ENCODE data around the gene AMER2.
A peak's percentile ranks its signal among the peaks of the same experiment; 100 is the strongest.

AMER2 gene, protein sequence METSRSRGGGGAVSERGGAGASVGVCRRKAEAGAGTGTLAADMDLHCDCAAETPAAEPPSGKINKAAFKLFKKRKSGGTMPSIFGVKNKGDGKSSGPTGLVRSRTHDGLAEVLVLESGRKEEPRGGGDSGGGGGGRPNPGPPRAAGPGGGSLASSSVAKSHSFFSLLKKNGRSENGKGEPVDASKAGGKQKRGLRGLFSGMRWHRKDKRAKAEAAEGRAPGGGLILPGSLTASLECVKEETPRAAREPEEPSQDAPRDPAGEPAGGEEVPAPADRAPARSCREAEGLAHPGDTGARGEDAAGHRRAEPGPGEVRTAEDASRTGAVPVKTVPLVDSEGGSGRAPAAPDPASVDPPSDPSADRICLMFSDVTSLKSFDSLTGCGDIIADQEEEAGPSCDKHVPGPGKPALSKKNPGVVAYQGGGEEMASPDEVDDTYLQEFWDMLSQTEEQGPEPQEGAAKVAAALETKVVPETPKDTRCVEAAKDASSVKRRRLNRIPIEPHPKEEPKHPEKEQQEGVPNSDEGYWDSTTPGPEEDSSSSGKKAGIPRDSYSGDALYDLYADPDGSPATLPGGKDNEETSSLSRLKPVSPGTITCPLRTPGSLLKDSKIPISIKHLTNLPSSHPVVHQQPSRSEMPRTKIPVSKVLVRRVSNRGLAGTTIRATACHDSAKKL

DNA sequence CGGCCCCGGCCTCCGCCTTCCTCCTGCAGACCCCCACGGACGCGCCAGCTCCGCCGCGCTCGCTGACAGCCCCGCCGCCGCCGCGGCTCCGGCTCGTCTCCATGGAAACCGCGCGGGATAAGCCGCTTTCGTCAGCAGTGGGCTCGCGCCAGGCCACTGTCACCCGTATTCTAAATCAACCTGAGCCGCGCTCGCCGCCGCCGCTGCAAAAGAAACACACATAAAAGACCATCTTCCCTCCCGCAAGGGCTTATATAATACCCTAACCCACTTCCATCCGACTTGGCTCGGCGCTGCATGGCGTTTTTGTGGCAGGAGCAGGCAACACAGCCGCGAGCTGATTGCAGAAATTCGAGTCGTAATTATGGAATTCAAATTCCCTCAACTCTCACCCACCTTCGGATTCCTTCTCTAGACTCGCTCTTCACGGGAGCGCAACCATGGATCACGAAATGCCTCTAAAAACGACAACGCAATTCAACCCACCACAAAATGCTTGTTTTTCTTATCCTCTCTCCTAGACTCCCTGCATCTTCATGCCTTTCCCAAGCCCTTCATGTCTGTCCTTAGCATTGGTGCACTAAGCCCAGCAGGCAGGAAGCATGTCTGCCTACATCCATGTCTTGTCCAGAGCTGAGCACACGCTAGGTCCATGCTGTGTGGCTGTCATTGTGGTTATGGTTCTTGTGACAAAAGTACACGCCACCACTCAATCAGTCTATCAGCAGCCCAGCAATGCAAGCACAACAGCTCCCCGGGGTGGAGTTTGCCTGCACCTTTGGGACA, at the start of gene AMER2:
Gene AMER2 (minus strand): TSS at position 772 of the 786 bp plus-strand sequence. CDS start 669 bp downstream, at position 103.
- peak in 50 of 51 donors; percentile 34 to 92 (median 79) for DNase-seq

DNA sequence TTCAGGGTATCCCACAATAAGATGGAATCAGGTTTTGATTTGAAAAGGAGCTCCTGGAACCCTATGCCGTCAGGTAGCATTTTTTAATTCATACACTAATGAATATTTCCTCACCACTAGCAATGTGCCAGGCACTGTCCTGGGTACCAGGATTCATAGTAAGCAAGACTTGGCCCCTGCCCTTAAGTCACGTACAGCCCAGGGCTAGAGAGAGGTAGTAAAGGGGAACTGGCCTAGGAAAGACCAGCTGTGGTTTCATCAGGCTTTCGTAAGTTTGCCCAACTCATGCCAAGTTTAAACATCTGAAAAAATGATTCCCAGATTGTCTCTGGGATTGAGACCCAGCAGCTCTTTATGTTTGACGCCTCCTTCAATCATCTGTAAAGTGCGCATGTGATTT, 45.9 kb upstream of the AMER2 start:
- DNase-seq = no peak

DNA sequence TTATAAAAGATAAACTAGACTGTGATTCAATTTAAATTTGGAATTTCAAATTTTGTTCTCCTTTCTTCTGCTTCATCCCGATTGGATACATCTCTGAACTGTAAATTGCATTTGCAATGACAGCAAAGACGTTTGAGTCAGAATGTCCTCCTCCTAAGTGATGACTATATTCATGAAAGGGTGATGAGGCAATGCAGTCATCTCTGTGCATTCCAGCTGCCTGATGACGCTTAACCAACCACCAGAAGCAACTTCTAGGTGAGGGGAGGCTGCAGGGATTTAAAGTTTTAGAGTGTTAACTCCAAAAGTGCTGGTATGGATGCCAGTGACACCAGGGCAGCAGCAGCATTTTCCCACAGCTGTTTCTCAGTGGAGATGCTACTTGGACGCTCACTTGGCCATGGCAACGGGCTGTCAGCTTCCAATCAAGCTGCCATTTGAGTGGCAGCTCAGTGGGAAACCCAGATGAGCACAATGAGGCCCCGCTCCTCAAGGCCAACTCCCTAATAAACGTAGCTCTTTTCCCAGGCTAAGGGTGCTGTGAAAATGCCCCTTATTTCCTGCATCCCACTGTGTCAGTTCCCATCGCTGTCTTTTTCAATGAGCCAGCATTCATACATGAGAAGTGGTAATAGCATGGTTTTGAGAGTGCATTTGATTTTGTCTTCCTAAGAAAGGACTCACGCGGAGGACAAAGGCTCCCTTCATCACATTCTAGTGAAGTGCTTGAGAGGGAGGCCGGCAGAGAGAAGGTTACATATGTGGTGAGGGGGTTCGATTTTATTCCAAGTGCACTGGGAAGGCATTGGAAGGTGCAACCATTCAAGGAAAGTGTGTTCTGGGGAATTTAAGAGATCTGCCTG, 45.2 kb upstream of the AMER2 start:
- DNase-seq = no peak

DNA sequence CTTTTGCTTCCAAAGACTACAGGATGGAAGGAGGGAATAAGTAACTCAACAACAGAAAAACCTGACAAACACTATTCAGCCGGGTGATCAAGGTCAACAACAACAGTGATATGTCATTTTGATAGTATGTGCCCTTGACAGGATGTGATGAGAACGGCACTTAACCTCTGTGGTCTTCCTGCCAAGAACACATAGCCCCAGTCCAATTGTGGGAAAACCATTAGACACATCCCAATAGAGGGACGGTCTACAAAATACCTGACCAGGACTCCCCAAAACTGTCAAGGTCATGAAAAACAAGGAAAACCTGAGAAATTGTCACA, 43.1 kb upstream of the AMER2 start:
- DNase-seq = no peak

DNA sequence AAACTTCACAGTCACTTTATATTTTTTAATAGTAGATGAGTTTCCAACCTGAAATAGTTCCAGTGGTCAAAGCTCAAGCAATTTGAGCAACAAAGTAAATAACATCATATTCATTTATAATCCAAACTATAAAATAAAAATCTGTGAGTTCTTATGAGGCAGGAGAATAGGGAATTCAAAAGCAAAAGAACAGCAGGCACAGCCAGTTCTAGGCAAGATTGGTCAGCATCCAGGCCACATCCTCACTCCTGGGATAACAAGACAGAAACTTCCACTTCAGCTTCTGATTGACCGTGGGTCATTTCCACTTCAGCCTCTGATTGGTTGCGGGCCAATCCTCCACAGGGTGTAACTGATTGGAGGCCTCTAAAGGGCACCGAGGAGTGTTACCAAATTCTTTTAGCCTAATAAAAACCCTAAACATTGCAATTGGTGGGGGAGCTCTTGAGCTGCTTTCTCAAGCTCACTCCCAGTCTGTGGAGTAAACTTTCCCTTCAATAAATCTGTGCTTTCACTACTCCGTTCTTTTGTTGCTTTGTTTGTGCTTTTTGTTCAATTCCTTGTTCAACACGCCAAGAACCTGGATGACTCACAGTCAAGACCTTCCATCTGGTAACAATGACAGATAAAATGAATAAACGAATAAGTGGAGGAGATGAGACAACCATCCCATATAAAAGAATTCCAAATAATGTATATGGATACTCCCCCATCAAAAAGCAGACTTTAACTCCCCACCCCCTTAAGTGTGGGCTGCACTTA, 42.6 kb upstream of the AMER2 start:
- peak in 4 of 51 donors; percentile 9 to 18 (median 17) for DNase-seq

DNA sequence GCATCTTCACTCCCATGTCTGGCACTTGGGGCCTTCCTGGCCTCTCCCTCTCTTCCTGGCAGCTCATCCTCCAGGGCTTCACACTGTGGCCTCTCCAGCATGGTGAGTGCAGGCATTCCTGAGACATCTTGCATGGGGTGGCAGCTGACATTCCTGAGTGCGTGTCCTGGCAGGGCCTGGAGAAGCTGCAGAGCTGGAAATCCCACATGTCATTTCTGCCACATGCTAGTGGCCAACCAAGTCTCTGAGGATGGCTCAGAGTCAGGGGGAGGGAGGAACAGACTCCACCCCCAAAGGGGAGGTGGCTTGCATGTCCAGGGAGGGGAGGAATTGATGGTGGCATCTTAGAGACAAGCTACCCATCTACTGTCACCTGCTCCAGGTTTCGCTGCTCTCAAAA, 41.6 kb upstream of the AMER2 start:
- DNase-seq = no peak

DNA sequence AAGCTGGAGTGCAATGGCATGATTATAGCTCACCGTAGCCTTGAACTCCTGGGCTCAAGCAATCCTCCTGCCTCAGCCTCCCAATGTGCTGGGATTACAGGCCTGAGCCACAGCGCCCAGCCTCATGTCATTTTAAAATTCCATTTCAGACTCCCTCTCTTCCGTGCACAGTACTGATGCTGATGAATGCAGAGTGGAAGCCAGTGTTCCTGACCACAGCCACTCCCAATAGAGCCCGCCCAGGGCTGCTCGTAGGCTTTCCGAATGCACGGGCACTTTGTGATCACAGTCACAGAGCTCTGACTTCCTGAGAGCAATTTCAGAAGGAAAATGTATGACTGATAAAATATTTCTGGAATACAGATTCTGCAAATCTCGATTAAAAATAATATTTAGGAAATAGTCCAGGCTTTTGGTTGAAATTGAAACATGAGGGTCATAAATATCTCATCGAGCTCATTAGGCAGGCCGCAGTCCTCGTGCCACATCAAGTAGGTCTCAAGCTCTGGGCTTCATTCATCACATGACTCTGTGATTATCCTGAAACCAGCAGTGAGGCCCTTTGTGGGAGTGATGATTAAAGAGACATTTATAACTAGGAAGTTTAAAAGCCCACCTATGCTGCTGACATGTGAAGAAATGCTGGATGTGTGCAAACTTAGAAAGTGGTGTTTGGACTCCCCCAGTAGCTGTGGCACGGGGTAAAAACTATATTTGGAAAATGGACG, 38.9 kb upstream of the AMER2 start:
- peak in 1 of 51 donors; percentile 25 for DNase-seq

DNA sequence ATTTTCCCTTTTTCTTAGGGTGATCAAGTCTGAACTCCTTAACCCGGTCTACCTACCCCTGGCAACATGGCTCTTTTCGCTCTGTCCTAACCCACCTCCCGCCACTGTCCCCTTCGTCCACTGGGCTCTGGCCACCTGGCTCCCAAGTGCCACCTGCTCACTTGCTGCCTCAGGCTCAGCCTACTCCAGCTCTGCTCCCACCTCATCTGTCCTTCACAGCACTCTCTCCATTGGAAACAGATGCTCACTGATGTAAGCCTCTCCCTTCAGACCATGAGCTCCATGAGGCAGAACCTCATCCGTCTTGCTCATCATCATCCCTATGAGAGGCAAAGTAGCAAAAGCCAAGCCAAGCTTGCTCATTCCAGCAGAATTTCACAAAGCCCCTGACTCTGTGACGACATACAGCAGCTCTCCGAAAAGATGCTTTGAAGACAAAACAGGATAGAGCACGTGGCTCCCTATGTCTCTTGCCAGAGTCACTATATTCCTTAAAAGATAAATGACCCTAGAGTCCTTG, 35.3 kb upstream of the AMER2 start:
- no peak for DNase-seq

DNA sequence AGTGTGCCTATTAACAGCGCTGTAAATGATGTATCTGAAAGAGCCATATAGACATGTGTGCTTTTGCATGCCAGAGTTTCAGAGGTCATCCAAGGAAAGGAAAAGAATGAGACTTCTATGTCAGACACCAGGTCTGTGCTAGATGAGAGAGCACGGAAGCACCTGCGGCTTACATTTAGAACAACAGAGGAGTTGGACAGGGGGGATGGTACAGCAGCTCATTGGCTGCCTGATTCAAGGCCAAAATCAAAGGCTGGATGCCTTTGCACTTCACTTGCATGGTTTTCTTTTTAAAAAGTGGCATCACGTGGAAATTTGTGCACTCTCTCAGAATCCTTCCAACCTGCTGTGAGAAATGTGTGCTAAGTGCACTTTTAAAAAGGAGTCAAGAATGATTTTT, 32.8 kb upstream of the AMER2 start:
- no peak for DNase-seq

DNA sequence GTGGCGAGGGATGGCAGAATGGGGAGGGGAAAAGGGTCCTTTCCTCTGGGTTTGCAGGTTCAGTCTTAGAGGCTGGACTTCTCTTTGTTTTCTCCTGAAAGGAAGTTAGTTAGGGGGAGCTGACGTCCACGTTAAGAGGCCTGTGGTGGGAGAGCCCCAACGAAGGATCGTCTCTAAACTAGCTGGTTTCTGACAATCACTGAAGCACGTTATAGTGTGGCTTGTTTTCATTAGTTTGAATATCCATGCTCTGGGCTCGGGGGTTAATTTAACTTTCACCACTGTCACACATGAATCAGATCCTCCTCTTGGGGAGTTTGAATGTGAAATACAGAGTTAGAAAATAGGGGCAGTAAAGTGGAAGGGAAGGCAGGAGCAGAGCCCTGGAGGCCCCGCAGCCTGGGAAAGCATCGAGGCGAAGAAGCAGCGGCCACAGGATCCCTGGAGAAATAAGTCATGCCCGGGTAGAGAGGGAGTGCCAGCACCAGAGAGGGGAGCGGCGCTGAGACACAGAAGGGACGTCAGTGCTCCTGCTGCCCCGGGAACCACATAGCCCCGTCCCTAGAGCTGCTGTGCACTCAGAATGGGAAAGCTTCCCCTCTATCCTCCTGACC, 31.1 kb upstream of the AMER2 start:
- DNase-seq = peak in 6 of 51 donors; percentile 4 to 37 (median 20)

DNA sequence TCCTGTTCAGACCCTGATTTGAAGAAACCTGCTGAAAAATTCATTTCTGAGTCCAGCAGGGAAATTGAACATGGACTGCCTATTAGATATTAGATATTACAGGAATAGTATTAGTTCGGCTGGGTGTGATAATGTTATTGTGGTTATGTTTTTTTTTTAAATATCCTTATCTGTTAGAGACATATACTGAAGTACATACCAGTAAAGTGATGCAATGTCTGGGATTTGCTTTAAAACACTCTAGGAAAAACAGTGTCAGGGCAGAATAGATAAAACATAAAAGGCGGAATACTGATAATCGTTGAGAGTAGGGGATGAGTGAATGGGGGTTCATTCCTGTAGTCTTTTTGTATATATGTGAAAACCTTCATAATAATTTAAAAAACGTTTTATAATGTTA, 28.7 kb upstream of the AMER2 start:
- DNase-seq = no peak

DNA sequence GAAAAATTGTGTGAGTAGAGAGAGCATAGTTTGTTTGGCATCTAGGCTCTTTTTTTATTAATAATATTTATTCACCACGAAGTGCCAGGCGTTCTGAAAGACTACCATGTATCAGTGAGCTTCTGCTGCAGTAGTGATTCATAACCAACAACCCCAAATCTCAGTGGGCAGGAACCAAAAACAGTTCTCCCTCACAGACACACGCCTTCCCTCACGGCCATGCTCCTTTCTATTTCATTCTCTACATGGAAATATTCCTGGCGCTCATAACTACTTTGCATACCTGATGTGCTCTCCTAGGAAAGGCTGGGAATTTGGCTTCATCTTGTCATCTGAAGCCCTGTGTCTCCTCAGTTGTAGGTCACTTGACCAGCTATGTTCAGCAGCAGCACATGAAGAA, 26.6 kb upstream of the AMER2 start:
- DNase-seq = no peak

DNA sequence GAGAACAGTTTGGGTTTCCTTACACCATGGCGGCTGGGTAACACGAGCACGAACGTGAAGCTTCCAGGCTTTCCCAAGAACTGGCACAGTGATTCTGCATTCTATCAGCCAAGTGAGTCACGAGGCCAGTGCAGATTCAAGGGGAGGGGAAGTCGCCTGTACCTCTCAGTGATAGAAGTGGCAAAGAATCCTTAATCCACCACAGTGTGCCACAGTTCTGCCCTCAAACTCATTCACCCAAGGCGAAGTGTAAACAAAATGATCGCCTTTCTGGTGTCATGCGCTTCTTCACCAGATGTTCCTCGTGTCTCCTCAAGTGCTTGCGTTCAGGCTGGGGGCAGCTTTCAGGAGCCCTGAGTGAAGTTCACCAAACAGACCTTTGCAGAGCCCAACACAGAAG, 24.9 kb upstream of the AMER2 start:
- DNase-seq = no peak

DNA sequence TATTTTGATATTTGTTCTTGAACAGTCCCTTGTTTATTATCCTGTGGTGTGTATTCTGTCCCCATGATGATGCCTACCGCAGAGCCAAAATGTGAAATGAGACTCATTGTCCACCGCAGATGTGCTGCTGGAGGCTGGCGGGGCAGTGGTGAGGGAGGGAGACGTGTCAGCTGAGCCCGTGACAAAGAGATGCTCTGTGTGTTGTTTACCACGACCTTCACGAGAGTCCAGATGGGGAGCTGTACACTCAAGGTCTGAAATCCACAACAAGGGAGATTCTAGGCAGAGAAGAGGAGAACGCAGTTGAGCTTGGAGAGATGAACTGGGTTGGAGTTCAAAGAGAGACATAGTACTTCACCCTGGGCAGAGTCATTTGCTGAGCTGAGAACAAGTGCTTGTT, 20.8 kb upstream of the AMER2 start:
- DNase-seq = peak in 46 of 51 donors; percentile 8 to 96 (median 76)

DNA sequence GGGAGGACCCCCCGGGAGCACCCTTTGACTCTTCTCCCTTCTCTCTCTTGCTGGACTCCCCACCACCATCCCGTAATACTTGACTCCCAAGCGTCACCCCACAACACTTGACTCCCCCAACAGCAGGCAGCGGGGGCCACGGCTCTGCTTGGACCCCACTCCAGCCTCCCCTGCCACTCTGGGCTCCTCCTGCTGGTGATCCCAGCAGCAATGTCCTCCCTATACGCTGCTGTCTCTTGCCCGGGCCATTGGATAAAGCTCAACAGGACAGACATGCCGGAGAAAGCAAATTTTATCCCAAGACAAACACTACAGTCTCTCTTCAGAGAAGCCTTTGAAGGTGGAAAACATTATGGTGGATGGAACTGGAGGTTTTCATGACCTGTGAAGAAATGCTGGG, 20.4 kb upstream of the AMER2 start:
- DNase-seq = peak in 10 of 51 donors; percentile 32 to 91 (median 45)

DNA sequence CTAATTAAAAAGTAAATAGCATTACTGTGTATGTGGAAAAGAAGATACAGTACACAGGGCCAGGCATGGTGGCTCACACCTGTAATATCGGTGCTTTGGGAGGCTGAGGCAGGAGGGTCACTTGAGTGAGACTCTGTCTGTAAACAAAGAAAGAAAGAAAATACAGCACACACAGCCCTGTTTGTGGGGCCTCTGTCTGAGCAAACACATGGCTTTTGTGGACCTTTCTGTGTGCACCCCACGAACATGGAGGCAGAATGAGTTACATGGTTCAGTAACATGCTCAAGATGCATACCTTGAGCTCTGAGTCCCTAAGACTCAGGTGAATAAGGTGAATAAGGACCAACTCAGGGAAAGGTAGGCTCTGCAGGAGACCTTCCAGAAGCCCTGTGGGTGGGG, 20.0 kb upstream of the AMER2 start:
- peak in 2 of 51 donors; percentile 73 to 82 for DNase-seq

DNA sequence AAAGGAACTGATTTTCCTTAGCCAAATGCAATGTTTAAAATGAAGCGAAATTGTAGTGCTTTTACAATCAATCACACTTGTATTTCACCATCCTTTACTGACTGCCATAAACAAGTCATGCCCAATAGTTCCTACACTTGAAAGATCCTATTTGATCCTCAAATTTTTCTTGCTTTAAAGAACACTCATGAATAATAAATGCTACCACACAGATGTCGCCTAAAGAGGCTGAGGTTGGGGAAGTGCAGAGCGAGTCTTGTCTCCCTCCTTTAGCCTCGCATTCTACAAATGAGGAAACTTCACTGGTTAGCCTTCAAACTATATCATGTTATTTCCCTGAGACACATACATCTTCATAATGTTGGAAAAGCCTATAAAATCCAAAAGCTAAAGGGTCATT, 18.7 kb upstream of the AMER2 start:
- DNase-seq = no peak

DNA sequence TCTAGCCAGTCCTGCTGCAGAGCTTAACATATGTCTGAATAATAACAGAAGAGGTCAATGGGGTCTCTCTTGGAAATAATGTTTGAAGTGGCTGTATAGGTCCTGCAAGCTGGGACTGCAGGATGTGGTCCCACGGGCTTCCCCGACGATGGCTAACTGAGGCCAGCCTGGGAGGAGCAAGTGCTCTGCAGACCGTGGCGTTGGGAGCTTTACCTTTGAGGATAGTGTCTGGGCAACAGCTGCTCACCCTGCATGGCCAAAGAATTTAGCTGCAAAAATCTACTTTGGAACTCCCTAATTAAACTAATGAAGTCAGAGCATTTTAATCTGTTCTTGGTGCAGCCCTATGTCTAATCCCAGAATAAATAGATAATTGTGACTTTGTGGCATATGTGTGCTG, 18.2 kb upstream of the AMER2 start:
- DNase-seq = peak in 1 of 51 donors; percentile 25

DNA sequence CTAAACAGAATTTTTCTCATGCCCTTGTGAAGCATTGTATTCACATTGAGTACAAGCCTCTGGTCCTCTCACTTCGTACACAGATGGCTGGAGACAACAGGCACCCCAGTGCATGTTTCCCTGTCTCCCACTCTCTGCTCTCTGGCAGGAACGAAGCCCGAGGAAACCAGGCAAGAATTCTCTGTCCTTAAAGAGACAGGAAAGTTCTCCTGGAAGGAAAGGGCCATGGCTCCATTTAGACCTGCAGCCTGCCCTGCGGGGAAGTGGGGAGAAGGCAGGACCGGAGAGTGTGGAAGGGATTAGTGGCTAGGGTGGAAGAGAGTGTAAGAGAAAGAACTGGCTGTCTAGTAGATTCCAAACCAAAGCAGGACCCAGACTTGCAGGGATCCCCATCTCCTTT, 15.5 kb upstream of the AMER2 start:
- DNase-seq = no peak
